Kidney (tissue), 14 donors: ENCODE results near the gene ZNF184. TPM values are rescaled to one million over a fixed set of nuclear protein-coding genes. Genes with fewer than 3 reads are reported as not detected.

Experiments used
- DNase-seq, 5 donors: peaks; one replicate each; pipeline ENCODE4 v3.0.0-alpha.2; 2013 to 2020
- FAIRE-seq: peaks from 2 replicates; lab custom pipeline; 2012; peaks lifted over from hg19 to GRCh38; lab: Jason Lieb, UNC
- H3K27ac ChIP-seq, 2 donors: one replicate each; pipeline ENCODE4 v1.7.0; 2013; ENCODE audit warnings: low read depth in 2 of 2, low read length in 2 of 2, inconsistent platforms in 1 of 2
- H3K27me3 ChIP-seq: one replicate; pipeline ENCODE4 v1.7.1; 2013; ENCODE audit warnings: low read length, inconsistent platforms; ENCODE audit not compliant: control insufficient read depth, insufficient read depth
- H3K36me3 ChIP-seq, 3 donors: one replicate each; pipeline versions ENCODE4 v1.7.0 to v1.7.1; 2013; ENCODE audit warnings: low read length in 3 of 3, control low read depth in 1 of 3, inconsistent platforms in 1 of 3; ENCODE audit not compliant: insufficient read depth in 3 of 3, control insufficient read depth in 2 of 3
- H3K4me1 ChIP-seq, 3 donors: one replicate each; pipeline versions ENCODE4 v1.7.0 to v1.7.1; 2013; ENCODE audit warnings: low read length in 3 of 3, inconsistent platforms in 1 of 3, low read depth in 1 of 3; ENCODE audit not compliant: control insufficient read depth in 2 of 3, insufficient read depth in 2 of 3
- H3K4me3 ChIP-seq, 3 donors: one replicate each; pipeline versions ENCODE4 v1.7.0 to v1.8.1; 2013; ENCODE audit warnings: low read length in 3 of 3, control low read depth in 1 of 3, inconsistent platforms in 1 of 3
- H3K9ac ChIP-seq, 3 donors: one replicate each; pipeline versions ENCODE4 v1.7.0 to v1.7.1; 2013; ENCODE audit warnings: low read length in 3 of 3, control low read depth in 1 of 3, inconsistent platforms in 1 of 3
- H3K9me3 ChIP-seq, 3 donors: one replicate each; pipeline versions ENCODE4 v1.7.0 to v1.7.1; 2013; ENCODE audit warnings: low read length in 3 of 3, control low read depth in 1 of 3, inconsistent platforms in 1 of 3; ENCODE audit not compliant: control insufficient read depth in 2 of 3, insufficient read depth in 1 of 3
- CTCF ChIP-seq: IDR thresholded peaks from 3 replicates; pipeline ENCODE4 v1.5.1; 2012; ENCODE audit warnings: mild to moderate bottlenecking, moderate library complexity, borderline replicate concordance; ENCODE audit not compliant: insufficient read depth; ENCODE audit errors: extremely low read depth
- intact Hi-C: fragments of 100-400 bp; cut with DNase I; formaldehyde crosslinking; loops from one replicate; pipeline ENCODE4 v1.11.1; 2022
- polyA plus RNA-seq: library from polyadenylated mRNA; stranded (reverse); fragments of 350-450 nt; fragmentation: Illumina TruSeq; extraction: RNeasy Lipid Tissue Mini Kit (QIAGEN cat#74804); gene quantifications from one replicate; pipeline ENCODE4 v1.2.3, GENCODE V29; 2014; ENCODE audit warnings: low read depth, low replicate concordance; ENCODE audit not compliant: insufficient read depth
- total RNA-seq: library from RNA; stranded (reverse); fragmentation: NEBNext Ultra II Directional; extraction: Animal tissue kit (Norgen Biotek cat#: 25700); gene quantifications from one replicate; pipeline ENCODE4 v1.2.1, GENCODE V29; 2021
- donor health status: control.
- donor health status: control.
- donor health status: control.
- donor health status: control.
- donor health status: control.
- donor health status: DM: yes; HTN: yes; CAD: no.
- donor health status: Normal renal cell carcinoma (clear cell type).

The ZNF184 gene
- total and polyA plus RNA-seq, 2 donors from 2014 or later, result 4.4 to 8.0 TPM

GRCh38 chr6:27478706-27479318 lies 5.9 kb upstream of the ZNF184 start:
- TF ChIP-seq CTCF, result no peak
- H3K4me3 ChIP-seq, result peak overlapping the region; percentile 87 to 91 (median 89)
- H3K4me1 ChIP-seq, result peaks cover 0 to 4% (median 0%) of the 10 kb centered on the region in 3 donors
- peak; percentile 94 to 97 (median 95) for DNase-seq
- H3K9ac ChIP-seq, result peak overlapping the region; percentile 83 to 96 (median 90)
- intact Hi-C loops, result no loop called here
- H3K27me3 ChIP-seq, result no peaks in the 10 kb centered on the region
- H3K36me3 ChIP-seq, result no peaks in the 10 kb centered on the region
- peak; percentile 39 for FAIRE-seq
- peak overlapping the region; percentile 84 to 94 for H3K27ac ChIP-seq
- no peaks in the 10 kb centered on the region for H3K9me3 ChIP-seq

DNA sequence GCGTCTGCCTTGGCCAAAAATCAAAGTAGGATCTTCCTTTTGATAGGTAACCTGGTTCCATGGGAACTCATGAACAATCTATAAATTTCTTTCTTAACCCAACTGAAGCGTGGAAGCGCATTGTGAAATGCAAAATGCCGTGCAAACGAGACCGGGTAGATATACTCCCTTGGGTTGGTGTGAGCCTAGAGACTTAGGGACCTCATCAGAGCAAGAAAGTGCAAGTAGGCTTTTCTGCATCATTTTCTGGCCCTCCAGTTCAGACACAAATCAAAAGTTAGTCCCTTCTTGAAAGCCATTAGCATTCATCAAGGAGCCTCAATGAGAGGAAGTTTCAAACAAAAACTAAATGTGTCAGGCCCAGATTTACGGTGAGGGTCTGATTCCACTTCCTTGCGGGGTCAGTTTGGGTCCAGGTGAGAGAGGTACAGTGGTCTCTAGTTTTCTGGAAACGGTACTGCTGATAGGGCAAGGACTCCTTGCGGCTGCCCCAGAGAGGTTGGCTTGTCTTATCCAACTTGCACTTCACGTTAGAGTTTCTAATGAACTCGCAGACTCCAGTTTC lies 5.3 kb upstream of the ZNF184 start:
- H3K9me3 ChIP-seq, result no peaks in the 10 kb centered on the region
- H3K4me3 ChIP-seq, result peak overlapping the region; percentile 87 to 91 (median 89)
- FAIRE-seq, result no peak
- H3K36me3 ChIP-seq, result no peaks in the 10 kb centered on the region
- TF ChIP-seq CTCF, result no peak
- H3K27me3 ChIP-seq, result no peaks in the 10 kb centered on the region
- peak in 1 of 5 donors; percentile 12 for DNase-seq
- peak overlapping the region; percentile 83 to 96 (median 90) for H3K9ac ChIP-seq
- intact Hi-C loops, result no loop called here
- H3K27ac ChIP-seq, result peak overlapping the region; percentile 84 to 94
- peaks cover 0 to 4% (median 0%) of the 10 kb centered on the region in 3 donors for H3K4me1 ChIP-seq

DNA sequence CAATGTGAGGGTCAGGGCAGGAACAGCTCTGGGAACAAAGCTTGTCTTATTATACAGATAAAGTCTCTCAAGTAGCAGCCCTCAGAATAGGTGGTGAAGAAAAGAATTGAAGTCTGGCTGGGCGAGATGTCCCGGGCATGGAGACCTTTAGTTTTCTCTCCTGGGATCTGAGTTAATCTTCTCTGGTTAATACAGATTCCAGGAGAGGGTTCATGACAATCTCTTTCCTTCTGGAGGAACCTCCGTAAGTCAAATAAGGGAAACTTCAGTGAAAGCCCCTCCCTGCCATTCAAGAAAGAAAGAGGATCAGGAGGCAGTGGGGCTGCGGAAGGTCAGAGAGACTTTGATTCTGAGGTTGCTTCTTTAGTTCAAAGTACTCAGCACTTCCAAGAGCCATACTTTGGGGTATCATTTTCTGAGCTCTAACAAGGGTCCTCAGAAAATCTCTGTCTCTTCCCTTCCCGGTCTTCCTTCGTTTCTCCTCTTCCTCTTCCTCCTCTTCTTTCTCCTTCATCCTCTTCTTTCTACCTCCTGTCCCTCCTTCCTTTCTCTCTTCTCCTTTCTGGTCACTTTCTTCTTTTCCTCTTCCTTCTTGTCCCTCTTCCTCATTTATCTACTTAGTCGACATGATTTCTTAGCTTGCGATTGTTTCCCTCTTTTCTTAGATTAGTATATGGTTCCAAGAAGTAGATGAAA lies 4.6 kb upstream of the ZNF184 start:
- Histone ChIP-seq H3K9ac (no peak overlapping the region), H3K9me3 (no peaks in the 10 kb centered on the region), H3K4me1 (peaks cover 0 to 4% (median 0%) of the 10 kb centered on the region in 3 donors), H3K27me3 (no peaks in the 10 kb centered on the region), H3K4me3 (peak overlapping the region in 2 of 3 donors; percentile 87 to 89), H3K36me3 (no peaks in the 10 kb centered on the region), H3K27ac (no peak overlapping the region)
- intact Hi-C loops, result no loop called here
- FAIRE-seq (no peak), DNase-seq (no peak)
- no peak for TF ChIP-seq CTCF
